ENCODE results near the gene TCP11. TPM values are rescaled to one million over a fixed set of nuclear protein-coding genes. Genes with fewer than 3 reads are reported as not detected.

Gene TCP11
- total and polyA plus RNA-seq, 2 experiments from 2014 or later = 0.27 to 0.54 TPM

GRCh38 chr6:35161776-35162607, 20.9 kb upstream of the TCP11 start:
- TF ChIP-seq, protein P1, sequence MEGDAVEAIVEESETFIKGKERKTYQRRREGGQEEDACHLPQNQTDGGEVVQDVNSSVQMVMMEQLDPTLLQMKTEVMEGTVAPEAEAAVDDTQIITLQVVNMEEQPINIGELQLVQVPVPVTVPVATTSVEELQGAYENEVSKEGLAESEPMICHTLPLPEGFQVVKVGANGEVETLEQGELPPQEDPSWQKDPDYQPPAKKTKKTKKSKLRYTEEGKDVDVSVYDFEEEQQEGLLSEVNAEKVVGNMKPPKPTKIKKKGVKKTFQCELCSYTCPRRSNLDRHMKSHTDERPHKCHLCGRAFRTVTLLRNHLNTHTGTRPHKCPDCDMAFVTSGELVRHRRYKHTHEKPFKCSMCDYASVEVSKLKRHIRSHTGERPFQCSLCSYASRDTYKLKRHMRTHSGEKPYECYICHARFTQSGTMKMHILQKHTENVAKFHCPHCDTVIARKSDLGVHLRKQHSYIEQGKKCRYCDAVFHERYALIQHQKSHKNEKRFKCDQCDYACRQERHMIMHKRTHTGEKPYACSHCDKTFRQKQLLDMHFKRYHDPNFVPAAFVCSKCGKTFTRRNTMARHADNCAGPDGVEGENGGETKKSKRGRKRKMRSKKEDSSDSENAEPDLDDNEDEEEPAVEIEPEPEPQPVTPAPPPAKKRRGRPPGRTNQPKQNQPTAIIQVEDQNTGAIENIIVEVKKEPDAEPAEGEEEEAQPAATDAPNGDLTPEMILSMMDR (IDR thresholded peaks at IDR 0.05; ENCODE audit: low read depth, low read length) = no peak
- H3K36me3 ChIP-seq = no peaks in the 10 kb centered on the region

GRCh38 chr6:35161266-35161665, 20.1 kb upstream of the TCP11 start:
- TF ChIP-seq, protein P1 (IDR thresholded peaks at IDR 0.05; ENCODE audit: low read depth, low read length) = no peak
- no peak overlapping the region for H3K27ac ChIP-seq
- H3K4me3 ChIP-seq = no peak overlapping the region
- H3K27me3 ChIP-seq = peaks cover 11% of the 10 kb centered on the region
- no peaks in the 10 kb centered on the region for H3K9me3 ChIP-seq (ENCODE audit: low read depth)
- no peak for DNase-seq (ENCODE audit: low read depth in 1 of 2, low spot score in 1 of 2)
- H3K4me1 ChIP-seq (ENCODE audit: low read depth) = peaks cover 3% of the 10 kb centered on the region
- no peaks in the 10 kb centered on the region for H3K36me3 ChIP-seq

More at GRCh38 chr6:35161776-35162607, 20.9 kb upstream of the TCP11 start:
- DNase-seq (ENCODE audit: low read depth in 1 of 2, low spot score in 1 of 2) = peak in 1 of 2 donors; percentile 56
- Histone ChIP-seq H3K27ac (no peak overlapping the region), H3K27me3 (peaks cover 11% of the 10 kb centered on the region), H3K4me1 (ENCODE audit: low read depth) (peaks cover 3% of the 10 kb centered on the region), H3K9me3 (ENCODE audit: low read depth) (no peaks in the 10 kb centered on the region), H3K4me3 (no peak overlapping the region)

DNA sequence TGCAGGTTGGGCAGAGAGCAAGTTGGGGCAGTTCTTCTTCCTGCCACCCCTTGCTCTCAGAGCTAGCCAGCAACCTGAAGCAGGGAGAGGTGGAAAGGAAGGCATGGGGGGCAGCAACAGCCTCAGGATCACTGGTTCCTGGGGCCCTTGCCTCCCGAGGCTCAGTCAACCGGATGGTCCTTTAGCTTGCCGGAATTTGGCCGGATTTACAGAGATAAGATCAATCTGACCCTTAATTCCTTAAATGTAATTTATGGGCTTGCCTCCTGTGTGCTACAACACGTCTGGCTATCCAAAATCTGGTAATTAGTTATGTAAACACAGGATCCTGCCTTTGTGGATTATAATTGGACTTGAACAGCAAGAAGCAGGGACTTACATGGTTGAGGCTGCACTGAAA, 19.5 kb upstream of the TCP11 start:
- no peak for DNase-seq (ENCODE audit: low read depth in 1 of 2, low spot score in 1 of 2)
- TF ChIP-seq, protein P1 (IDR thresholded peaks at IDR 0.05; ENCODE audit: low read depth, low read length) = no peak

GRCh38 chr6:35158520-35158919, 17.4 kb upstream of the TCP11 start:
- H3K4me1 ChIP-seq (ENCODE audit: low read depth) = peaks cover 3% of the 10 kb centered on the region
- H3K36me3 ChIP-seq = no peaks in the 10 kb centered on the region
- no peak overlapping the region for H3K4me3 ChIP-seq
- no peaks in the 10 kb centered on the region for H3K9me3 ChIP-seq (ENCODE audit: low read depth)
- peaks cover 16% of the 10 kb centered on the region for H3K27me3 ChIP-seq
- H3K27ac ChIP-seq = no peak overlapping the region
- TF ChIP-seq, protein P1 (IDR thresholded peaks at IDR 0.05; ENCODE audit: low read depth, low read length) = no peak
- peak in 1 of 2 donors; percentile 40 for DNase-seq (ENCODE audit: low read depth in 1 of 2, low spot score in 1 of 2)

More for the DNA sequence above, 19.5 kb upstream of the TCP11 start:
- Histone ChIP-seq H3K27ac (no peak overlapping the region), H3K4me1 (ENCODE audit: low read depth) (peaks cover 3% of the 10 kb centered on the region), H3K27me3 (peaks cover 11% of the 10 kb centered on the region), H3K4me3 (no peak overlapping the region), H3K36me3 (no peaks in the 10 kb centered on the region), H3K9me3 (ENCODE audit: low read depth) (no peaks in the 10 kb centered on the region)

DNA sequence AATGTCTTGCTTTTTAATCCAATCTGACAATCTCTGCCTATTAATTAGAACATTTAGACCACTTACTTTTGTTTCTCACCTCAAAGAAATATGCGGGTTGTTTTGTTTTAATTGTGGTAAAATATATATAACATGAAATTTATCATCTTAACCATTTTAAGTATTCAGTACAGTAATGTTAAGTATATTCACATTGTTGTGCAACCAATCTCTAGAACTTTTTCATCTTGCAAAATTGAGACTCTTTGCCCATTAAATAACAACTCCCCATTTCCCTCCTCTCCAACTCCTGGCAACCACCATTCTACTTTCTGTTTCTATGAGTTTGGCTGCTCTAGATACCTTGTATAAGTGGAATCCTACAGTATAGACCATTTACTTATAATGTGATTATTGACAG, 13.8 kb upstream of the TCP11 start:
- Histone ChIP-seq H3K36me3 (no peaks in the 10 kb centered on the region), H3K9me3 (ENCODE audit: low read depth) (no peaks in the 10 kb centered on the region), H3K27ac (no peak overlapping the region), H3K4me1 (ENCODE audit: low read depth) (no peaks in the 10 kb centered on the region), H3K27me3 (peaks cover 5% of the 10 kb centered on the region), H3K4me3 (no peak overlapping the region)
- DNase-seq (ENCODE audit: low read depth in 1 of 2, low spot score in 1 of 2) = no peak
- TF ChIP-seq, protein P1 (IDR thresholded peaks at IDR 0.05; ENCODE audit: low read depth, low read length) = no peak

All from cardiac muscle cell (in vitro differentiated cells and primary cell).